Naive thymus-derived CD4-positive, alpha-beta T cell (primary cell): Measurements from ENCODE around the gene VWCE. TPM values are rescaled to one million over a fixed set of nuclear protein-coding genes. Genes with fewer than 3 reads are reported as not detected.
"Not testable (repeated sequence)": the region's sequence is repeated elsewhere in the genome, so short reads cannot be mapped to it uniquely, and the experiment has no call there.

Experiments
- ATAC-seq: fragments of 150-1000 bp; cut with Tn5 transposase; 2 replicates; pipeline ENCODE4 v1.10.0; 2021; ENCODE audit warnings: mild to moderate bottlenecking, moderate library complexity
- CTCF ChIA-PET: fragments of 350-600 bp; sonication (Branson Sonifier 250); formaldehyde crosslinking; loops from one replicate; lab custom pipeline; 2021; ENCODE audit warnings: antibody characterized with exemption; lab: Charles Lee
- POLR2A ChIA-PET: fragments of 350-600 bp; sonication (Branson Sonifier 250); formaldehyde crosslinking; loops from one replicate; lab custom pipeline; 2021; ENCODE audit warnings: antibody characterized with exemption, inconsistent platforms; lab: Charles Lee
- DNase-seq, 9 donors: peaks; one replicate each; pipeline versions ENCODE4 v3.0.0 to v3.0.0-alpha.2; 2020 to 2022; ENCODE audit warnings: mixed read lengths in 1 of 9
- H3K27ac ChIP-seq: one replicate; pipeline ENCODE4 v1.7.0; 2013; ENCODE audit warnings: mild to moderate bottlenecking, low read depth, low read length, moderate library complexity
- H3K27me3 ChIP-seq, 2 donors: one replicate each; pipeline ENCODE4 v1.7.0; 2013; ENCODE audit warnings: low read length in 2 of 2, mild to moderate bottlenecking in 2 of 2, moderate library complexity in 2 of 2; ENCODE audit not compliant: control insufficient read depth in 2 of 2, insufficient read depth in 2 of 2
- H3K36me3 ChIP-seq, 3 experiments: 1 replicate in 2 of 3; 2 replicates in 1 of 3; pipeline ENCODE4 v1.7.0; 2013; ENCODE audit warnings: low read length in 3 of 3, mild to moderate bottlenecking in 3 of 3, moderate library complexity in 1 of 3; ENCODE audit not compliant: insufficient read depth in 3 of 3, control insufficient read depth in 2 of 3
- H3K4me1 ChIP-seq, 2 donors: one replicate each; pipeline ENCODE4 v1.7.0; 2013; ENCODE audit warnings: low read length in 2 of 2, mild to moderate bottlenecking in 2 of 2, moderate library complexity in 1 of 2; ENCODE audit not compliant: control insufficient read depth in 2 of 2, insufficient read depth in 2 of 2
- H3K4me3 ChIP-seq: 2 replicates; pipeline ENCODE4 v1.7.0; 2013; ENCODE audit warnings: mild to moderate bottlenecking, low read length
- H3K9me3 ChIP-seq, 3 experiments: 1 replicate in 2 of 3; 2 replicates in 1 of 3; pipeline ENCODE4 v1.7.0; 2013; ENCODE audit warnings: low read length in 3 of 3; ENCODE audit not compliant: control insufficient read depth in 2 of 3
- H3K27ac Mint-ChIP-seq, 9 donors: one replicate each; pipeline ENCODE4 v1.8.0; 2020 to 2022; ENCODE audit warnings: mixed read lengths in 9 of 9, mild to moderate bottlenecking in 8 of 9, moderate library complexity in 5 of 9, inconsistent platforms in 2 of 9
- H3K27me3 Mint-ChIP-seq, 5 donors: one replicate each; pipeline ENCODE4 v1.8.0; 2021 to 2022; ENCODE audit warnings: mixed read lengths in 5 of 5, mild to moderate bottlenecking in 1 of 5
- H3K36me3 Mint-ChIP-seq, 5 donors: one replicate each; pipeline ENCODE4 v1.8.0; 2020 to 2022; ENCODE audit warnings: mixed read lengths in 5 of 5, mild to moderate bottlenecking in 3 of 5, inconsistent platforms in 1 of 5
- H3K4me1 Mint-ChIP-seq, 7 donors: one replicate each; pipeline ENCODE4 v1.8.0; 2020 to 2022; ENCODE audit warnings: mixed read lengths in 7 of 7, mild to moderate bottlenecking in 3 of 7, inconsistent platforms in 1 of 7
- H3K4me3 Mint-ChIP-seq, 10 donors: one replicate each; pipeline ENCODE4 v1.8.0; 2020 to 2022; ENCODE audit warnings: mild to moderate bottlenecking in 10 of 10, mixed read lengths in 10 of 10, moderate library complexity in 6 of 10, inconsistent platforms in 2 of 10
- H3K9me3 Mint-ChIP-seq, 11 donors: one replicate each; pipeline ENCODE4 v1.8.0; 2020 to 2022; ENCODE audit warnings: mixed read lengths in 11 of 11, mild to moderate bottlenecking in 4 of 11, inconsistent platforms in 1 of 11, moderate library complexity in 1 of 11
- intact Hi-C, 2 donors: fragments of 100-400 bp; cut with micrococcal nuclease; formaldehyde crosslinking; loops; one replicate each; pipeline ENCODE4 v1.15.1; 2023
- polyA plus RNA-seq, 2 donors: library from polyadenylated mRNA; unstranded; fragments of 300-500 nt; fragmentation: Illumina TruSeq; gene quantifications; one replicate each; pipeline ENCODE4 v1.2.3, GENCODE V29; 2021
- total RNA-seq, 6 experiments: library from RNA in 5 of 6; stranded (reverse) in 5 of 6; gene quantifications; 1 replicate in 5 of 6; 2 replicates in 1 of 6; pipeline ENCODE4 v1.2.3 and lab custom pipeline; 2021 to 2026

VWCE gene
- total and polyA plus RNA-seq, 7 experiments from 2014 or later = 0.16 to 3.8 (median 0.49) TPM; not detected in 2

DNA sequence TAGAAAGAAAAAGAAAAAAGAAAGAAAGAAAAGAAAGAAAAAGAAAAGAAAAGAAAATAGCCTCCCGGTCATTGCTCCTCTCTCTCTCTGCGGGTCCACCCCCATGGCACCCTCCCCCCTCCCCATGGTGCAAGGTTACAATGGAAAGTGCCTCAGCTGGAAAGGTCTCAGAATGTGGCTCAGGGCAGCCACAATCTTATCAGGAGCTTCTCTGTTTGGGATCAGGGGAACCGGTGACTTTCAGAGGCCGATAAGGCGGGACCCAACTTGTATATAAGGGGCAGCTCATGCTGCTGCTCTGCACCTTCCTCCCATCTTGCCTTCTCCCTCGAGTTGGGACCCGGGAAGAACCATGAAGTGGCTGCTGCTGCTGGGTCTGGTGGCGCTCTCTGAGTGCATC, 54.2 kb downstream of the VWCE start, which contains the start of gene PGA5:
TSS of gene PGA5 (plus strand) at position 301 of the 400 bp plus-strand sequence. CDS start at position 353, 52 bp downstream.
- H3K4me3 Mint-ChIP-seq, H3K27me3 Mint-ChIP-seq, POLR2A ChIA-PET, H3K4me3 ChIP-seq, intact Hi-C loops, H3K9me3 Mint-ChIP-seq, H3K9me3 ChIP-seq, DNase-seq, ATAC-seq, H3K36me3 Mint-ChIP-seq, H3K36me3 ChIP-seq, H3K4me1 ChIP-seq, H3K4me1 Mint-ChIP-seq, H3K27me3 ChIP-seq, H3K27ac Mint-ChIP-seq, CTCF ChIA-PET, H3K27ac ChIP-seq: not testable (repeated sequence)

DNA sequence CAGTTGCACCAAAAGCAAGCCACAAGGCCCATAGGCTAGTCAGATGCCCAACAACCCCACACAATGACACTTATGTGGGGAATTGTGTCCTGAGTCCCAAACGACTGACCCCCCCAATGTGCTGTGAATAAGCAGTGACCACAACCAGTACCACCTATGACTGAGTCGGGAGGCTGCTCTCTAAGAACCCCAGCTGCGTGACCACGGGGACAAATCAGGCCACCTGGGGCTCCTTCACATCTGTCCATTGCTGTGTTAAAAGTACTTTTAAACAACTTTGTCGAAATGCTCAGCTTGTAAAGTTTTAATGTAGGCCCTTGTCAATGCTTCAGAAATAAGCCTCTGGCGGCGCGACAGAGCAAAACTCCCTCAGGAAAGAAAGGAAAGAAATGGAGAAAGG, 54.8 kb downstream of the VWCE start:
- H3K27me3 ChIP-seq, CTCF ChIA-PET, H3K4me3 ChIP-seq, H3K27me3 Mint-ChIP-seq, intact Hi-C loops, H3K4me1 Mint-ChIP-seq, H3K4me3 Mint-ChIP-seq, H3K36me3 ChIP-seq, H3K36me3 Mint-ChIP-seq, ATAC-seq, H3K9me3 ChIP-seq, H3K27ac Mint-ChIP-seq, H3K4me1 ChIP-seq, POLR2A ChIA-PET, H3K27ac ChIP-seq, DNase-seq, H3K9me3 Mint-ChIP-seq: not testable (repeated sequence)

- DNase-seq, H3K4me3 ChIP-seq, CTCF ChIA-PET, H3K27me3 ChIP-seq, H3K36me3 Mint-ChIP-seq, H3K9me3 Mint-ChIP-seq, intact Hi-C loops, H3K4me1 Mint-ChIP-seq, H3K9me3 ChIP-seq, H3K27ac ChIP-seq, ATAC-seq, H3K4me3 Mint-ChIP-seq, H3K27ac Mint-ChIP-seq, H3K27me3 Mint-ChIP-seq, POLR2A ChIA-PET, H3K4me1 ChIP-seq, H3K36me3 ChIP-seq: not testable (repeated sequence)
Observed at GRCh38 chr11:61237130-61237529, 58.0 kb downstream of the VWCE start.

- intact Hi-C loops = not testable (repeated sequence)
Observed at GRCh38 chr11:61232548-61233145, 62.5 kb downstream of the VWCE start.

GRCh38 chr11:61231585-61231984, 63.5 kb downstream of the VWCE start:
- H3K4me3 ChIP-seq, CTCF ChIA-PET, H3K27me3 ChIP-seq, H3K9me3 Mint-ChIP-seq, ATAC-seq, H3K9me3 ChIP-seq, H3K27me3 Mint-ChIP-seq, H3K36me3 Mint-ChIP-seq, H3K4me1 Mint-ChIP-seq, H3K4me3 Mint-ChIP-seq, POLR2A ChIA-PET, H3K4me1 ChIP-seq, H3K36me3 ChIP-seq, H3K27ac Mint-ChIP-seq, intact Hi-C loops, DNase-seq, H3K27ac ChIP-seq: not testable (repeated sequence)

More at GRCh38 chr11:61232548-61233145, 62.5 kb downstream of the VWCE start:
- H3K27ac Mint-ChIP-seq, H3K4me1 Mint-ChIP-seq, H3K4me1 ChIP-seq, POLR2A ChIA-PET, H3K9me3 ChIP-seq, H3K27me3 Mint-ChIP-seq, H3K27ac ChIP-seq, H3K9me3 Mint-ChIP-seq, H3K27me3 ChIP-seq, H3K36me3 Mint-ChIP-seq, CTCF ChIA-PET, DNase-seq, H3K4me3 Mint-ChIP-seq, H3K36me3 ChIP-seq, H3K4me3 ChIP-seq: not testable (repeated sequence)
- peak; percentile 22 for ATAC-seq

- H3K4me1 Mint-ChIP-seq, H3K36me3 Mint-ChIP-seq, H3K4me1 ChIP-seq, H3K36me3 ChIP-seq, H3K4me3 ChIP-seq, H3K9me3 Mint-ChIP-seq, intact Hi-C loops, H3K27me3 Mint-ChIP-seq, H3K4me3 Mint-ChIP-seq, CTCF ChIA-PET, H3K27ac Mint-ChIP-seq, ATAC-seq, DNase-seq, H3K27me3 ChIP-seq, POLR2A ChIA-PET, H3K27ac ChIP-seq, H3K9me3 ChIP-seq: not testable (repeated sequence)
Observed at GRCh38 chr11:61231033-61231432, 64.1 kb downstream of the VWCE start.

DNA sequence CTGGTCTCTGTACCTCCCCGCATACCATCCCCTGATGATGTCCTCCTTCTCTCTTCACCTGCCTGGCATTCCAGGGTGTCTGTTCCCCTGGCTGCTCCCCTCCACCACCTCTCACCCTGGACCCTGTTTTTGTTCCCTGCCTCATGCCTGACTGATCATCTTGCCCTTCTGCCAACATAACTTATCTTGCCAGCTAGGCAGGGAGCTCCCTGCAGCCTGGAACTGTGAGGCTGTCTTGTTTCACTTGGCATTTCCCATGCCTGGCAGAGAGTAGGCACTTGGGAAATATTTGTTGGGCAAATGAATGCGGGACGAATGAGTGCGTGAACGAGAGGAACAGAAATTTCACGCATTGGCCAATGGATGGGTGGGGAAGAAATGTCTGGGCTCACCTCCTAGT, 65.7 kb downstream of the VWCE start:
- ATAC-seq, H3K4me3 Mint-ChIP-seq, intact Hi-C loops, H3K27me3 Mint-ChIP-seq, DNase-seq, H3K27ac Mint-ChIP-seq, H3K9me3 ChIP-seq, POLR2A ChIA-PET, CTCF ChIA-PET, H3K36me3 Mint-ChIP-seq, H3K27ac ChIP-seq, H3K4me1 Mint-ChIP-seq, H3K36me3 ChIP-seq, H3K4me1 ChIP-seq, H3K9me3 Mint-ChIP-seq, H3K4me3 ChIP-seq, H3K27me3 ChIP-seq: not testable (repeated sequence)
